H1 (cell line): ENCODE measurements around the gene ENOSF1. TPM values are rescaled to one million over a fixed set of nuclear protein-coding genes. Genes with fewer than 3 reads are reported as not detected.

Experiments used
- CTCF ChIA-PET: fragments of 300-600 bp; sonication (Branson Sonifier 250); formaldehyde crosslinking; loops from one replicate; lab custom pipeline; 2021; ENCODE audit not compliant: partially characterized antibody; lab: Charles Lee
- POLR2A ChIA-PET: fragments of 300-600 bp; sonication (Branson Sonifier 250); formaldehyde crosslinking; loops from one replicate; lab custom pipeline; 2021; ENCODE audit warnings: inconsistent platforms; ENCODE audit not compliant: partially characterized antibody; lab: Charles Lee
- DNase-seq, 2 experiments: peaks; one replicate each; pipeline versions ENCODE4 v3.0.0 to v3.0.0-alpha.2; 2010 to 2022; ENCODE audit warnings: low spot score in 2 of 2, low read depth in 1 of 2, mixed read lengths in 1 of 2
- FAIRE-seq: peaks from 2 replicates; lab custom pipeline; 2011; peaks lifted over from hg19 to GRCh38; lab: Jason Lieb, UNC
- H2AFZ ChIP-seq: 2 replicates; pipeline ENCODE4 v1.8.1; 2012; ENCODE audit warnings: low read length, inconsistent platforms
- H2AK5ac ChIP-seq: 2 replicates; pipeline ENCODE4 v1.6.1; 2013; ENCODE audit warnings: low read depth, low read length
- H2BK120ac ChIP-seq: replicated peaks from 2 replicates; pipeline ENCODE3; 2013; ENCODE audit warnings: low read depth, low read length, inconsistent platforms
- H2BK12ac ChIP-seq: 2 replicates; pipeline ENCODE4 v1.6.1; 2013; ENCODE audit warnings: low read depth, low read length
- H2BK15ac ChIP-seq: 2 replicates; pipeline ENCODE4 v1.6.1; 2013; ENCODE audit warnings: low read length
- H2BK20ac ChIP-seq: 2 replicates; pipeline ENCODE4 v1.6.1; 2013; ENCODE audit warnings: low read length
- H2BK5ac ChIP-seq: 2 replicates; pipeline ENCODE4 v1.6.1; 2013; ENCODE audit warnings: low read depth, low read length
- H3K14ac ChIP-seq: 2 replicates; pipeline ENCODE4 v1.6.1; 2013; ENCODE audit warnings: inconsistent platforms; ENCODE audit not compliant: insufficient read length
- H3K18ac ChIP-seq: 2 replicates; pipeline ENCODE4 v1.6.1; 2013; ENCODE audit warnings: low read length; ENCODE audit errors: extremely low read depth
- H3K23ac ChIP-seq: 2 replicates; pipeline ENCODE4 v1.6.1; 2013; ENCODE audit warnings: inconsistent platforms; ENCODE audit not compliant: insufficient read length
- H3K23me2 ChIP-seq: 2 replicates; pipeline ENCODE4 v1.6.1; 2013; ENCODE audit warnings: low read depth, low read length
- H3K27ac ChIP-seq: 2 replicates; pipeline ENCODE4 v1.6.1; 2011; ENCODE audit warnings: low read depth, low read length, inconsistent platforms
- H3K27me3 ChIP-seq, 4 experiments: replicated peaks in 1 of 4; 1 replicate in 1 of 4; 2 replicates in 3 of 4; pipeline versions ENCODE4 v1.6.1 to v1.8.1; 2011 to 2013; ENCODE audit warnings: low read length in 3 of 4, mild to moderate bottlenecking in 3 of 4, inconsistent platforms in 2 of 4, mixed read lengths in 2 of 4, moderate library complexity in 1 of 4; ENCODE audit not compliant: control insufficient read depth in 3 of 4, insufficient read depth in 3 of 4; ENCODE audit errors: extremely low read depth in 1 of 4
- H3K36me3 ChIP-seq, 4 experiments: 2 replicates each; pipeline versions ENCODE4 v1.6.1 to v1.8.1; 2011 to 2013; ENCODE audit warnings: mild to moderate bottlenecking in 4 of 4, low read length in 3 of 4, moderate library complexity in 2 of 4, control low read depth in 1 of 4, inconsistent platforms in 1 of 4; ENCODE audit not compliant: insufficient read depth in 4 of 4, control insufficient read depth in 2 of 4
- H3K4ac ChIP-seq: replicated peaks from 2 replicates; pipeline ENCODE3; 2013; ENCODE audit warnings: low read length, low read depth, mixed read lengths, inconsistent platforms; ENCODE audit not compliant: insufficient read length
- H3K4me1 ChIP-seq, 4 experiments: replicated peaks in 1 of 4; 1 replicate in 1 of 4; 2 replicates in 3 of 4; pipeline versions ENCODE4 v1.6.1 to v1.8.1; 2011 to 2013; ENCODE audit warnings: low read length in 3 of 4, inconsistent platforms in 2 of 4, mixed read lengths in 1 of 4; ENCODE audit not compliant: insufficient read depth in 4 of 4, control insufficient read depth in 3 of 4
- H3K4me2 ChIP-seq, 2 experiments: 2 replicates each; pipeline versions ENCODE4 v1.6.1 to v1.8.1; 2011 to 2013; ENCODE audit warnings: low read depth in 2 of 2, low read length in 2 of 2, control low read depth in 1 of 2, inconsistent platforms in 1 of 2, mild to moderate bottlenecking in 1 of 2; ENCODE audit not compliant: insufficient read depth in 1 of 2
- H3K4me3 ChIP-seq, 4 experiments: fragments of 200-600, 300-600 bp in 1 of 4; sonication (generic), shearing (Covaris generic), sonication (Bioruptor Twin) in 1 of 4; 2 replicates each; pipeline versions ENCODE4 v1.5.1 to v1.8.1; 2011 to 2016; ENCODE audit warnings: low read length in 4 of 4, low read depth in 3 of 4, control low read depth in 2 of 4, inconsistent platforms in 2 of 4, mild to moderate bottlenecking in 2 of 4, mixed read lengths in 1 of 4, moderate library complexity in 1 of 4; ENCODE audit not compliant: insufficient read depth in 2 of 4; ENCODE audit errors: extremely low read depth in 1 of 4
- H3K56ac ChIP-seq: replicated peaks from 2 replicates; pipeline ENCODE3; 2013; ENCODE audit warnings: low read depth, mild to moderate bottlenecking, mixed read lengths, low read length, inconsistent platforms; ENCODE audit not compliant: insufficient read length
- H3K79me1 ChIP-seq: 2 replicates; pipeline ENCODE4 v1.6.1; 2013; ENCODE audit warnings: low read depth, low read length, control low read depth
- H3K79me2 ChIP-seq, 2 experiments: 2 replicates each; pipeline versions ENCODE4 v1.6.1 to v1.8.1; 2012 to 2013; ENCODE audit warnings: low read length in 2 of 2, mild to moderate bottlenecking in 2 of 2, inconsistent platforms in 1 of 2; ENCODE audit not compliant: insufficient read depth in 2 of 2, control insufficient read depth in 1 of 2
- H3K9ac ChIP-seq, 4 experiments: replicated peaks in 1 of 4; 1 replicate in 1 of 4; 2 replicates in 3 of 4; pipeline versions ENCODE4 v1.6.1 to v1.8.1; 2011 to 2013; ENCODE audit warnings: low read depth in 3 of 4, low read length in 3 of 4, control low read depth in 2 of 4, mild to moderate bottlenecking in 2 of 4, moderate library complexity in 2 of 4, inconsistent platforms in 1 of 4; ENCODE audit errors: extremely low read depth in 1 of 4
- H3K9me3 ChIP-seq, 2 experiments: 2 replicates each; pipeline versions ENCODE4 v1.6.1 to v1.8.1; 2012 to 2013; ENCODE audit warnings: mild to moderate bottlenecking in 2 of 2, moderate library complexity in 2 of 2, control low read depth in 1 of 2, inconsistent platforms in 1 of 2, low read depth in 1 of 2, low read length in 1 of 2, mixed read lengths in 1 of 2; ENCODE audit not compliant: insufficient read depth in 2 of 2
- H4K20me1 ChIP-seq, 2 experiments: replicated peaks in 1 of 2; 2 replicates each; pipeline versions ENCODE3 to v1.8.1; 2011 to 2013; ENCODE audit warnings: inconsistent platforms in 2 of 2, low read length in 2 of 2, mild to moderate bottlenecking in 1 of 2; ENCODE audit not compliant: insufficient read depth in 2 of 2, control insufficient read depth in 1 of 2
- H4K5ac ChIP-seq: 2 replicates; pipeline ENCODE4 v1.6.1; 2013; ENCODE audit warnings: low read length, low read depth, mixed read lengths, inconsistent platforms; ENCODE audit not compliant: insufficient read length
- H4K8ac ChIP-seq: 2 replicates; pipeline ENCODE4 v1.8.0; 2013; ENCODE audit warnings: mild to moderate bottlenecking, moderate library complexity, low read length, inconsistent platforms; ENCODE audit not compliant: insufficient read depth; ENCODE audit errors: extremely low read depth
- H4K91ac ChIP-seq: replicated peaks from 2 replicates; pipeline ENCODE3; 2013; ENCODE audit warnings: low read length, mixed read lengths, inconsistent platforms; ENCODE audit not compliant: insufficient read length
- ATF2 ChIP-seq: IDR thresholded peaks from 2 replicates; pipeline ENCODE4 v1.6.1; 2012; ENCODE audit warnings: low read length, inconsistent platforms
- CHD2 ChIP-seq: IDR thresholded peaks from 2 replicates; pipeline ENCODE4 v1.6.1; 2012; ENCODE audit warnings: low read length, improper control_type of control experiment
- CTCF ChIP-seq, 3 experiments: IDR thresholded peaks; 1 replicate in 2 of 3; 2 replicates in 1 of 3; pipeline versions ENCODE4 v1.5.1 to v1.6.1; 2011; ENCODE audit warnings: low read length in 3 of 3, mild to moderate bottlenecking in 3 of 3, inconsistent platforms in 2 of 3, low read depth in 1 of 3, moderate library complexity in 1 of 3; ENCODE audit not compliant: insufficient read depth in 1 of 3; ENCODE audit errors: control extremely low read depth in 1 of 3
- EGR1 ChIP-seq: IDR thresholded peaks from 2 replicates; pipeline ENCODE4 v1.6.1; 2011; ENCODE audit warnings: low read depth, low read length, borderline replicate concordance
- HDAC6 ChIP-seq: IDR thresholded peaks from one replicate; pipeline ENCODE4 v1.7.1; 2012; ENCODE audit warnings: low read depth, mild to moderate bottlenecking, inconsistent platforms, low read length, moderate library complexity
- KDM5A ChIP-seq: fragments of 200-600 bp; IDR thresholded peaks from 2 replicates; pipeline ENCODE4 v1.7.1; 2012; ENCODE audit warnings: mild to moderate bottlenecking, low read length, inconsistent platforms, mixed read lengths
- NANOG ChIP-seq: IDR thresholded peaks from 2 replicates; pipeline ENCODE4 v1.6.1; 2011; ENCODE audit warnings: low read length, low read depth, mild to moderate bottlenecking, inconsistent platforms; ENCODE audit not compliant: insufficient read depth, poor library complexity, severe bottlenecking
- TEAD4 ChIP-seq: IDR thresholded peaks from 2 replicates; pipeline ENCODE4 v1.6.1; 2012; ENCODE audit warnings: low read depth, low read length, inconsistent platforms, mixed read lengths
- ZNF274 ChIP-seq: IDR thresholded peaks from 2 replicates; pipeline ENCODE4 v1.7.0; 2012; ENCODE audit warnings: low read length, borderline replicate concordance; ENCODE audit errors: extremely low read depth
- WGBS, 2 experiments: shearing (Covaris generic) in 1 of 2; methylation state at CpG; one replicate each; pipeline versions ENCODE4 v1.1.6 to v1.1.7; 2013 to 2015; ENCODE audit warnings: low lambda C conversion rate in 2 of 2, mixed read lengths in 2 of 2, inconsistent platforms in 1 of 2, low coverage in 1 of 2, missing lambda C conversion rate in 1 of 2; ENCODE audit not compliant: insufficient replicate concordance in 2 of 2, insufficient coverage in 1 of 2, insufficient read length in 1 of 2; ENCODE audit errors: extremely low coverage in 1 of 2, missing lambda C conversion rate in 1 of 2; 5-methylcytosine and 5-hydroxymethylcytosine counted together
- polyA plus RNA-seq, 7 experiments: library from polyadenylated mRNA; depleted of rRNA in 3 of 7; stranded (reverse) in 5 of 7; unstranded in 2 of 7; fragments of >200 nt in 5 of 7; fragments of 200-250 nt in 2 of 7; gene quantifications; 1 replicate in 5 of 7; 2 replicates in 1 of 7; 4 replicates in 1 of 7; pipeline versions ENCODE4 v1.2.1 to v1.2.3, GENCODE V29; 2011 to 2013; ENCODE audit warnings: missing spikeins in 2 of 7, mixed read lengths in 2 of 7
- total RNA-seq: library from RNA; stranded (reverse); fragmentation: NEBNext Ultra II Directional; extraction: Animal tissue kit (Norgen Biotek cat#: 25700); gene quantifications from 2 replicates; pipeline ENCODE4 v1.2.1, GENCODE V29; 2021

ENOSF1 gene
- total and polyA plus RNA-seq, 2 of the 8 experiments (the other 6 are each of a cell fraction or from before 2014, with no cell fraction given): 15.4 to 26.4 TPM

GRCh38 chr18:668260-668659 is 44.2 kb downstream of the ENOSF1 start:
- Histone ChIP-seq H2BK120ac (no peak overlapping the region), H3K9me3 (no peaks in the 10 kb centered on the region), H2BK15ac (no peak overlapping the region), H3K9ac (no peak overlapping the region), H3K36me3 (peaks cover 9 to 53% (median 42%) of the 10 kb centered on the region in 4 experiments), H2BK12ac (no peak overlapping the region), H4K20me1 (peaks cover 4 to 12% of the 10 kb centered on the region in 2 experiments), H4K5ac (no peak overlapping the region), H3K18ac (no peak overlapping the region), H3K23me2 (peaks cover 3% of the 10 kb centered on the region; the same call in 1 of the 2 replicates), H2AFZ (no peak overlapping the region), H3K23ac (no peak overlapping the region), H3K4me1 (no peaks in the 10 kb centered on the region), H2AK5ac (no peak overlapping the region), H3K27ac (no peak overlapping the region), H2BK20ac (no peak overlapping the region), H3K27me3 (no peaks in the 10 kb centered on the region), H3K14ac (no peak overlapping the region), H4K91ac (no peak overlapping the region), H3K79me2 (peaks cover 0 to 13% of the 10 kb centered on the region in 2 experiments; a peak in 2 of 4 replicates), H3K4ac (no peak overlapping the region), H3K4me2 (no peak overlapping the region), H3K79me1 (peaks cover 4% of the 10 kb centered on the region; the same call in 1 of the 2 replicates), H2BK5ac (no peak overlapping the region), H4K8ac (no peak overlapping the region), H3K4me3 (no peak overlapping the region), H3K56ac (no peak overlapping the region)
- ChIA-PET CTCF (interaction anchor here (0.6 to 2.6 kb wide), 4 partner anchors 10 to 43 kb away, joined by 3 to 9 read pairs (median 3); no protein-coding TSS in a partner anchor), POLR2A (interaction anchor here (0.6 to 1.8 kb wide), 9 partner anchors 9 to 44 kb away, joined by 3 to 5 read pairs (median 4); partner anchors contain the start of genes ENOSF1 and TYMS)
- WGBS, 2 experiments: 95% methylated on average over 1 of the region's 1 CpG; no CpG with 5 or more reads in 1 of the 2 experiments
- DNase-seq (no peak), FAIRE-seq (no peak)
- TF ChIP-seq CHD2 (no peak), KDM5A (no peak), EGR1 (no peak), ATF2 (no peak), ZNF274 (no peak), CTCF (IDR thresholded peaks at IDR 0.05; ENCODE audit: control extremely low read depth in 1 of 3, insufficient read depth in 1 of 3, low read depth in 1 of 3, low read length in 3 of 3) (no peak), HDAC6 (no peak), NANOG (no peak), TEAD4 (no peak)
